ENCODE results near the gene FAM98A.

Gene FAM98A

DNA sequence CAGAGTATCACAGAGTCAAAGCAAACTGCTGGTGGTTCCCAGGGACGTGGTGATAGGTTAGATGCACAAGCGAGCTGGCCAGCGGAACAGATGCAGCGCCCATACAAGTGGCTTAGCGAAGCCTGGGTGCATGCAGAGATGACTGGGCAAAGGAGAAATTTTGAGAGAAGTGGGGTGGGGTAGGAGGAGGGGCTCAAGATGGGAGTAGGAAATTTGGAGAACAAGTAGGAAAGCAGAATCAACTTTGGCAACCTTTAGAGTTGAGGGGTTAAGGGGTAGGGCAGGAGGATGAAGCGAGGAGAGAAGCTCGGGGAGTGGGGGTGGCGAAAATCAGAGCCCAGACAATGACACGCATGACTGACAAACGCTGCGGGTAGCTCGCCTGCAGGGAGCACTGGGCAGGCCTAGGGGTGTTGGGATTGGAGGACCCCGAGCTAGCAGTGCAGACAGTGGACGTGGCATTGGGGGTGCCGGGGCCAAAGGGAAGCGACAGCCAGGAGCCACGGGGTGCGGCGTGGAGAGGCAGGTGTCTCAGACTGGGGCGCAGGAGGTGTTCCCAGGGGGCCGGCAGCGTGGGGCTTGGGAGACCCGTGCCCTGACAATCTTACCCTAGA, 431 bp downstream of the FAM98A start:
- Histone ChIP-seq H3K4me3 (ENCODE audit: control insufficient read depth in 1 of 7, extremely low read depth in 1 of 7, insufficient read depth in 4 of 7, low read depth in 2 of 7, low read length in 6 of 7) (peak overlapping the region; percentile 76 to 98 (median 83)), H3K9me3 (ENCODE audit: control extremely low read depth in 1 of 5, control insufficient read depth in 4 of 5, insufficient read depth in 2 of 5, low read depth in 1 of 5, low read length in 4 of 5) (no peaks in the 10 kb centered on the region), H3K27me3 (replicated peaks in 2 of 5; ENCODE audit: control insufficient read depth in 4 of 5, insufficient read depth in 5 of 5, low read length in 4 of 5) (no peaks in the 10 kb centered on the region), H3K4me1 (ENCODE audit: control extremely low read depth in 1 of 4, control insufficient read depth in 4 of 4, insufficient read depth in 4 of 4, low read length in 3 of 4) (peaks cover 4 to 26% (median 16%) of the 10 kb centered on the region in 4 experiments), H3K27ac (ENCODE audit: insufficient read depth in 1 of 2, low read depth in 1 of 2, low read length in 2 of 2, poor library complexity in 1 of 2, severe bottlenecking in 2 of 2) (peak overlapping the region; percentile 70 to 80), H3K36me3 (ENCODE audit: control insufficient read depth in 4 of 4, insufficient read depth in 4 of 4, low read length in 3 of 4) (peaks cover 3 to 15% (median 10%) of the 10 kb centered on the region in 4 experiments)
- CTCF ChIA-PET: interaction anchor here (1.0 to 1.8 kb wide), 4 partner anchors 13 to 226 kb away, joined by 3 to 8 read pairs (median 3); no protein-coding TSS in a partner anchor
- POLR2A ChIA-PET: interaction anchor here (1.0 kb wide), 1 partner anchor 10 kb away, joined by 3 read pairs; no protein-coding TSS in a partner anchor
- DNase-seq: peak; percentile 18 to 79 (median 76)
- 0% methylated on average over 23 of the region's 23 CpGs for WGBS (ENCODE audit: insufficient coverage)

DNA sequence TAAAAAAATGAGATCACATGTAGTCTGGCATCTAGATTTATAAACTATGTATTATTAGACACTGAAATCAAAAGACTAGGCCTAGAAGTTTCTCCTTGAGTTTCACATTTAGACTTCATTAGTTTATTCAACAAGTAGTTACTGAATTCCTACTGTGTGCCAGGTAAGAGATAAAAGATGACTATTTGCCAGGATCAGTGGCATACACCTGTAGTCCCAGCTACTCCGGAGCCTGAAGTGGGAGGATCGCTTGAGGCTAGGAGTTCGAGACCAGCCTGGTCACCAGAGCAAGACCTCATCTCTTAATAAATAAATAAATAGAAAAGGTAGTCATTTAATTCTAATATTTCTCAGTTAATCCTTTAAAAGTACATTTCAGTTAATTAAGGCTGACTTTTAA, 2.1 kb downstream of the FAM98A start:
- WGBS (ENCODE audit: insufficient coverage): 64% methylated on average over 2 of the region's 3 CpGs
- H3K4me3 ChIP-seq (ENCODE audit: control insufficient read depth in 1 of 7, extremely low read depth in 1 of 7, insufficient read depth in 4 of 7, low read depth in 2 of 7, low read length in 6 of 7): peak overlapping the region in 1 of 7 experiments; percentile 13
- CTCF ChIA-PET: no interaction called here
- H3K27me3 ChIP-seq (replicated peaks in 2 of 5; ENCODE audit: control insufficient read depth in 4 of 5, insufficient read depth in 5 of 5, low read length in 4 of 5): no peaks in the 10 kb centered on the region
- H3K9me3 ChIP-seq (ENCODE audit: control extremely low read depth in 1 of 5, control insufficient read depth in 4 of 5, insufficient read depth in 2 of 5, low read depth in 1 of 5, low read length in 4 of 5): no peaks in the 10 kb centered on the region
- no peak for DNase-seq
- H3K36me3 ChIP-seq (ENCODE audit: control insufficient read depth in 4 of 4, insufficient read depth in 4 of 4, low read length in 3 of 4): peaks cover 16 to 29% (median 22%) of the 10 kb centered on the region in 4 experiments
- POLR2A ChIA-PET: no interaction called here
- H3K27ac ChIP-seq (ENCODE audit: insufficient read depth in 1 of 2, low read depth in 1 of 2, low read length in 2 of 2, poor library complexity in 1 of 2, severe bottlenecking in 2 of 2): no peak overlapping the region
- peaks cover 4 to 26% (median 16%) of the 10 kb centered on the region in 4 experiments for H3K4me1 ChIP-seq (ENCODE audit: control extremely low read depth in 1 of 4, control insufficient read depth in 4 of 4, insufficient read depth in 4 of 4, low read length in 3 of 4)

DNA sequence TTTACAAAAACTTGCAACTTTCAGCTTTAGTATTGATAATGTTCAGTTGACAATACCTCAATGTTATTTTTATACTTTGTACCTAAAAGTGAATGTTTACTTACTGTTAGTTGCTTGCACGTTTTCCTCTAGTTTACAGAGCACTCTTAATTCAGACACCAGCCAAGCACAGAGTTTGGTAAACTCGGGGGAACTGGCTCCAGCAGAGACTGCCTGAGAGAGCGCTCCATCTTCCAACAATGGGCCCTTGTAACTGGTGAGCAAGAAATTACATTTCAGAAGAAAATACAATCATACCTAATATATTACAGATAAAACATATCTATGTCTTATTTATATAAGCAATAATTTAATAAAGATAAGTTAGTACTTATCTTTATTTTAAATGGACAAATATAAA, 3.7 kb downstream of the FAM98A start:
- Histone ChIP-seq H3K27ac (ENCODE audit: insufficient read depth in 1 of 2, low read depth in 1 of 2, low read length in 2 of 2, poor library complexity in 1 of 2, severe bottlenecking in 2 of 2) (no peak overlapping the region), H3K4me1 (ENCODE audit: control extremely low read depth in 1 of 4, control insufficient read depth in 4 of 4, insufficient read depth in 4 of 4, low read length in 3 of 4) (peaks cover 4 to 26% (median 16%) of the 10 kb centered on the region in 4 experiments), H3K36me3 (ENCODE audit: control insufficient read depth in 4 of 4, insufficient read depth in 4 of 4, low read length in 3 of 4) (peaks cover 17 to 36% (median 29%) of the 10 kb centered on the region in 4 experiments), H3K27me3 (replicated peaks in 2 of 5; ENCODE audit: control insufficient read depth in 4 of 5, insufficient read depth in 5 of 5, low read length in 4 of 5) (no peaks in the 10 kb centered on the region), H3K9me3 (ENCODE audit: control extremely low read depth in 1 of 5, control insufficient read depth in 4 of 5, insufficient read depth in 2 of 5, low read depth in 1 of 5, low read length in 4 of 5) (no peaks in the 10 kb centered on the region), H3K4me3 (ENCODE audit: control insufficient read depth in 1 of 7, extremely low read depth in 1 of 7, insufficient read depth in 4 of 7, low read depth in 2 of 7, low read length in 6 of 7) (no peak overlapping the region)
- WGBS (ENCODE audit: insufficient coverage): no CpG with 5 or more reads among the region's 3 CpGs
- CTCF ChIA-PET: interaction anchor here (1.2 to 1.8 kb wide), 3 partner anchors 9 to 13 kb away, joined by 4 read pairs; no protein-coding TSS in a partner anchor
- POLR2A ChIA-PET: no interaction called here
- DNase-seq: no peak

DNA sequence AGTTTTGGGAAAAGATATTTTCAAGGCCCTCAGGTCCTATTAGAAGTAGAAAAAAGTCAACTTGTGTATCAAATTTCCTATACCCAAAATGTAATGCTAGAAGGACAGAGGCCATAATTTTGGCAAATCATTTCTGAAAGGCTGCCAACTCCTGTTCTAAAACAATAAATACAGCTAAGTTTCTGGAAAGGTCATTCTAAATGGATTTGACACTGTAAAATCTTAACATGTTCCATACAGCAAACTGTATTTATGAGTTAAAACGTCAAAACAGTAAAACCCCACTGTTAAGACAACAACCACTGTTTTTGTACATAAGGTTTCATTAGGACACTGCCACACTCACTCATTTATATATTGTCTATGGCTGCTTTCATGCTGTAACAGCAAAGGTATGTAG, 9.7 kb downstream of the FAM98A start:
- Histone ChIP-seq H3K4me1 (ENCODE audit: control extremely low read depth in 1 of 4, control insufficient read depth in 4 of 4, insufficient read depth in 4 of 4, low read length in 3 of 4) (no peaks in the 10 kb centered on the region), H3K9me3 (ENCODE audit: control extremely low read depth in 1 of 5, control insufficient read depth in 4 of 5, insufficient read depth in 2 of 5, low read depth in 1 of 5, low read length in 4 of 5) (no peaks in the 10 kb centered on the region), H3K4me3 (ENCODE audit: control insufficient read depth in 1 of 7, extremely low read depth in 1 of 7, insufficient read depth in 4 of 7, low read depth in 2 of 7, low read length in 6 of 7) (no peak overlapping the region), H3K27me3 (replicated peaks in 2 of 5; ENCODE audit: control insufficient read depth in 4 of 5, insufficient read depth in 5 of 5, low read length in 4 of 5) (no peaks in the 10 kb centered on the region), H3K36me3 (ENCODE audit: control insufficient read depth in 4 of 4, insufficient read depth in 4 of 4, low read length in 3 of 4) (peaks cover 29 to 69% (median 54%) of the 10 kb centered on the region in 4 experiments), H3K27ac (ENCODE audit: insufficient read depth in 1 of 2, low read depth in 1 of 2, low read length in 2 of 2, poor library complexity in 1 of 2, severe bottlenecking in 2 of 2) (peak overlapping the region in 1 of 2 experiments; percentile 18)
- CTCF ChIA-PET: no interaction called here
- POLR2A ChIA-PET: no interaction called here
- no peak for DNase-seq
- WGBS (ENCODE audit: insufficient coverage): no CpG with 5 or more reads among the region's 1 CpG

DNA sequence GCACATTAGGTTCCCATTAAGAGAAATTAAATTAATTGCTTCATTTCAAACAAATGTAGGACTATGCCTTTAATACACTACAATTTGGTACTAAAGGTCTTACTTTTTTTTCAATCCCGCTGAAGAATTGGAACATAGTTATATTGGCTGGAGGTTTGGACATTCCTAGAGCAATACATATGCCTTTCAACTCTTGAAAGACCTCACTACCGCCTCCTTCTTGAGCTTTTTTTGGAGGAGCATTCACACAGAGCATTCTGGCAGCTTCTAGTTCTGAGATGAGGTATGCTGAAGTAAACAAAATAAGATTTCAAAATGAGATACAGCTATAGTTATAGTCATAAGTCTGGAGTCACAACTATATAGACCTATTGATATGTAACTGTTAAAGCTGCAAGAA, 10.9 kb downstream of the FAM98A start:
- no peak overlapping the region for H3K4me3 ChIP-seq (ENCODE audit: control insufficient read depth in 1 of 7, extremely low read depth in 1 of 7, insufficient read depth in 4 of 7, low read depth in 2 of 7, low read length in 6 of 7)
- no peaks in the 10 kb centered on the region for H3K27me3 ChIP-seq (replicated peaks in 2 of 5; ENCODE audit: control insufficient read depth in 4 of 5, insufficient read depth in 5 of 5, low read length in 4 of 5)
- no peak for DNase-seq
- WGBS (ENCODE audit: insufficient coverage): 100% methylated on average over 1 of the region's 2 CpGs
- peaks cover 28 to 69% (median 49%) of the 10 kb centered on the region in 4 experiments for H3K36me3 ChIP-seq (ENCODE audit: control insufficient read depth in 4 of 4, insufficient read depth in 4 of 4, low read length in 3 of 4)
- ChIA-PET CTCF (interaction anchor here (0.8 to 1.2 kb wide), 4 partner anchors 146 to 821 kb away, joined by 3 to 6 read pairs (median 3); no protein-coding TSS in a partner anchor), POLR2A (interaction anchor here (1.1 kb wide), 1 partner anchor 11 kb away, joined by 3 read pairs; the partner anchor contains the start of gene FAM98A)
- H3K27ac ChIP-seq (ENCODE audit: insufficient read depth in 1 of 2, low read depth in 1 of 2, low read length in 2 of 2, poor library complexity in 1 of 2, severe bottlenecking in 2 of 2): no peak overlapping the region
- H3K9me3 ChIP-seq (ENCODE audit: control extremely low read depth in 1 of 5, control insufficient read depth in 4 of 5, insufficient read depth in 2 of 5, low read depth in 1 of 5, low read length in 4 of 5): no peaks in the 10 kb centered on the region
- no peaks in the 10 kb centered on the region for H3K4me1 ChIP-seq (ENCODE audit: control extremely low read depth in 1 of 4, control insufficient read depth in 4 of 4, insufficient read depth in 4 of 4, low read length in 3 of 4)

DNA sequence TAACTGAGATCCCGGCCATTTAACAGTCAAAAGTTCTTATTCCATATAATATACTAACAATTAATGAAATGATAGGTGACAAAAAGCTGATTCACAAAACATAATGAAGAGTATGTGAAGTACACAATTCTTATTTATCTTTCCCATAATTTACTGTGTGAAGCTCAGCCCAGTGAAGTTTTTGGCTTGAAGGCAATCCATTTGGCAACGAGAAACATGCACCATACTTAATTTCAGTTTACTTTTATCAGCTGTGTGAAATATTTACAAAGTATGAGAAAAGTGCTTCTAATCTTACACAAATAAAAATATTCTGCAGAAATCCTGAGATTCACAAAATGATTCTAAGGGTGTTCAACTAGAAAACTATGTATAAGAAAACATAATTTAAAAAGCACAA, 12.3 kb downstream of the FAM98A start:
- WGBS (ENCODE audit: insufficient coverage): no CpG with 5 or more reads among the region's 2 CpGs
- no peaks in the 10 kb centered on the region for H3K27me3 ChIP-seq (replicated peaks in 2 of 5; ENCODE audit: control insufficient read depth in 4 of 5, insufficient read depth in 5 of 5, low read length in 4 of 5)
- H3K4me3 ChIP-seq (ENCODE audit: control insufficient read depth in 1 of 7, extremely low read depth in 1 of 7, insufficient read depth in 4 of 7, low read depth in 2 of 7, low read length in 6 of 7): no peak overlapping the region
- no peak for DNase-seq
- CTCF ChIA-PET: interaction anchor here (0.6 to 1.7 kb wide), 4 partner anchors 9 to 813 kb away, joined by 3 to 4 read pairs (median 4); partner anchors contain the start of gene FAM98A
- no peaks in the 10 kb centered on the region for H3K9me3 ChIP-seq (ENCODE audit: control extremely low read depth in 1 of 5, control insufficient read depth in 4 of 5, insufficient read depth in 2 of 5, low read depth in 1 of 5, low read length in 4 of 5)
- no peak overlapping the region for H3K27ac ChIP-seq (ENCODE audit: insufficient read depth in 1 of 2, low read depth in 1 of 2, low read length in 2 of 2, poor library complexity in 1 of 2, severe bottlenecking in 2 of 2)
- H3K4me1 ChIP-seq (ENCODE audit: control extremely low read depth in 1 of 4, control insufficient read depth in 4 of 4, insufficient read depth in 4 of 4, low read length in 3 of 4): peaks cover 7 to 14% (median 10%) of the 10 kb centered on the region in 4 experiments
- POLR2A ChIA-PET: no interaction called here
- peaks cover 19 to 55% (median 39%) of the 10 kb centered on the region in 4 experiments for H3K36me3 ChIP-seq (ENCODE audit: control insufficient read depth in 4 of 4, insufficient read depth in 4 of 4, low read length in 3 of 4)

Measured in common myeloid progenitor, CD34-positive (primary cell).